ENCODE measurements around the gene RELB.

The RELB gene

GRCh38 chr19:45032421-45032820 lies 31.2 kb downstream of the RELB start:
- no peak overlapping the region for H3K4me3 ChIP-seq (ENCODE audit: low read depth, low read length)
- TF ChIP-seq, protein P1, sequence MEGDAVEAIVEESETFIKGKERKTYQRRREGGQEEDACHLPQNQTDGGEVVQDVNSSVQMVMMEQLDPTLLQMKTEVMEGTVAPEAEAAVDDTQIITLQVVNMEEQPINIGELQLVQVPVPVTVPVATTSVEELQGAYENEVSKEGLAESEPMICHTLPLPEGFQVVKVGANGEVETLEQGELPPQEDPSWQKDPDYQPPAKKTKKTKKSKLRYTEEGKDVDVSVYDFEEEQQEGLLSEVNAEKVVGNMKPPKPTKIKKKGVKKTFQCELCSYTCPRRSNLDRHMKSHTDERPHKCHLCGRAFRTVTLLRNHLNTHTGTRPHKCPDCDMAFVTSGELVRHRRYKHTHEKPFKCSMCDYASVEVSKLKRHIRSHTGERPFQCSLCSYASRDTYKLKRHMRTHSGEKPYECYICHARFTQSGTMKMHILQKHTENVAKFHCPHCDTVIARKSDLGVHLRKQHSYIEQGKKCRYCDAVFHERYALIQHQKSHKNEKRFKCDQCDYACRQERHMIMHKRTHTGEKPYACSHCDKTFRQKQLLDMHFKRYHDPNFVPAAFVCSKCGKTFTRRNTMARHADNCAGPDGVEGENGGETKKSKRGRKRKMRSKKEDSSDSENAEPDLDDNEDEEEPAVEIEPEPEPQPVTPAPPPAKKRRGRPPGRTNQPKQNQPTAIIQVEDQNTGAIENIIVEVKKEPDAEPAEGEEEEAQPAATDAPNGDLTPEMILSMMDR (IDR thresholded peaks at IDR 0.05; ENCODE audit: low read depth, low read length) = no peak
- H3K36me3 ChIP-seq = peaks cover 4% of the 10 kb centered on the region; the same call in 1 of the 2 replicates
- no peaks in the 10 kb centered on the region for H3K27me3 ChIP-seq (ENCODE audit: insufficient read depth, low read depth, severe bottlenecking)
- H3K27ac ChIP-seq = no peak overlapping the region
- peaks cover 4% of the 10 kb centered on the region for H3K9me3 ChIP-seq (ENCODE audit: severe bottlenecking)
- no peak for DNase-seq

GRCh38 chr19:45035755-45036154 lies 34.5 kb downstream of the RELB start:
- H3K4me3 ChIP-seq (ENCODE audit: low read depth, low read length) = no peak overlapping the region
- peaks cover 1% of the 10 kb centered on the region for H3K9me3 ChIP-seq (ENCODE audit: severe bottlenecking)
- H3K36me3 ChIP-seq = peaks cover 17% of the 10 kb centered on the region
- no peak overlapping the region for H3K27ac ChIP-seq
- TF ChIP-seq, protein P1 (IDR thresholded peaks at IDR 0.05; ENCODE audit: low read depth, low read length) = no peak
- DNase-seq = no peak
- H3K27me3 ChIP-seq (ENCODE audit: insufficient read depth, low read depth, severe bottlenecking) = no peaks in the 10 kb centered on the region

GRCh38 chr19:45037393-45038169 lies 36.3 kb downstream of the RELB start:
- Histone ChIP-seq H3K4me3 (ENCODE audit: low read depth, low read length) (no peak overlapping the region), H3K9me3 (ENCODE audit: severe bottlenecking) (no peaks in the 10 kb centered on the region), H3K27ac (no peak overlapping the region), H3K27me3 (ENCODE audit: insufficient read depth, low read depth, severe bottlenecking) (no peaks in the 10 kb centered on the region), H3K36me3 (peaks cover 32% of the 10 kb centered on the region)
- TF ChIP-seq, protein P1 (IDR thresholded peaks at IDR 0.05; ENCODE audit: low read depth, low read length) = no peak
- no peak for DNase-seq

DNA sequence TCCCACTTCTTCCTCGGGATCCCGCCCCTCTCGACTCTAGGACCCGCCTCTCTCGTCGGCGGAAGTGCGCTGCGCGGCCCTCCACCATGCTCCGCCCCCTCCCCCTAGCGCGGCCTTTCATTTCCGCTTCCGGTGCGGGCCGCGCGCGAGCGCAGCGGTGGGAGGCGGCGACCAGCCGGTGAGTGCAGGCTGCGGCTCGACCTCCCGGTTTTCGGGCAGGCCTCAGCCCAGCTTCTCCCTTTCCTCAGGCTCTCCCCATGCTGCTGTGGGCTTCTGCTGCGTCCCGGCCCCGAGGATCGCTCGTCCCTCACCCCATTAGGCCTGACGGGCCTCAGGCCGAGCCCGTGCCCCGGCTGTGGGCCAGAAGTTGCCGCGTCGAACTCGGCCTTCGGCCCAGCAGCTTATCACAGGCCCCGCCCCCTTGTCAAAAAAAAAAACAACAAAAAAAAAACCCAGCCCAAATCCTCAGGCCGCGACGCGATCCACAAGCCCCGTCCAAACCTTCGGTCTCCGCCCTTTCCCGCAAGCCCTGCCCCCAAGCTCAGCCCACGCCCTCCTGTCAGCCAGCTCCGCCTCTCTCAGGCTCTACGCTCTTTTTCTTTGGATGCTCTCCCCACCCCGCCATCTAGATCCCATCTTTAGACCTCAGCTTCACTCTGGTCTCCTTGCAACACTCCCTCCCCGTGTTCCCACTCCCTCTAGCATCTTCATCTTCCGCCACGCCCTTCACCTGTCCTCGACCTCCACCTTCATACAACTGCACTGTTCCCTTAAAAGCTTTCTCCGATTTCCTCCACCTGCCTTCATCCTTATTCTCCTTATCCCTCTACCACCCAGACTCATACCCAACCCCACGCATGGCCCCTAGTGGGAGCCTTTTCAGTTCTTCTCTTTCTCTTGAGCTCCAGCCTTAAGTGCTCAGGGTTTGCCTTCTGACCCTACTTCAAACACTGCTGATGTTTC lies 37.9 kb downstream of the RELB start, which contains the start of gene CLASRP:
Gene CLASRP, plus strand, starts transcription at position 115 of the 963 bp plus-strand sequence. CDS start 1,168 bp downstream, outside the sequence.
- DNase-seq = peak; percentile 90
- peaks cover 46% of the 10 kb centered on the region for H3K36me3 ChIP-seq
- peak within 1 kb of the TSS; percentile 95 for H3K27ac ChIP-seq
- no peaks in the 10 kb centered on the region for H3K9me3 ChIP-seq (ENCODE audit: severe bottlenecking)
- TF ChIP-seq, protein P1 (IDR thresholded peaks at IDR 0.05; ENCODE audit: low read depth, low read length) = no peak
- H3K4me3 ChIP-seq (ENCODE audit: low read depth, low read length) = peak within 1 kb of the TSS; percentile 95
- H3K27me3 ChIP-seq (ENCODE audit: insufficient read depth, low read depth, severe bottlenecking) = no peaks in the 10 kb centered on the region

DNA sequence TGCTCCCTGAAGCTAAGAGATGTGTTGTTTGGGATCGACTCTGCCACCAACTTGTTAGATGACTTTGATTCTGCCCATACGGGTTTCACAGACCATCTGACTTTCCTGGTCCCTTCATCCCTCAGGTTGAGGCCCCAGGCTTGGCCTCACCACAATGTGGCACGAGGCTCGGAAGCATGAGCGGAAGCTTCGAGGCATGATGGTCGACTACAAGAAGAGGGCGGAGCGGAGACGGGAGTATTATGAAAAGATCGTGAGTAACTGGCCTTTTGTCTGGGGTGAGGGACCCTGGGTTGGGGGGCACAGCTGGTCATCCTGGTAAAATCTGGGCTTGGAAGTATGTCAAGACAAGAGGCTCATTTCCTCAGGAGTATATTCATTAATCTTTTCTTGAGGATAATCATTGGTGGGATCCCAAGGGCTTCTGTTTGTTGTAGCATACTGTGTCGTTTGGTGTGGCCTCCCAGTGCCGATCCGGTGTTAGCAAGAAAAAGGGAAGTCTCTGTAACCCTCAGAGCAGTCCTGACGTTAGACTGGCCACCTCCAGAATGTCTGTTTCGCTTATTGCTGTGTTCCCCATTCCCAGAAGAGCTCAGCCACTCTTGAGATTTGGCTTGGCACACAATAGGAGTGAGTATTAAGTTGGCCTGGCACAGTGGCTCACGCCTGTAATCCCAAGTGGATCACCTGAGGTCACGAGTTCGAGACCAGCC lies 39.0 kb downstream of the RELB start:
- peaks cover 56% of the 10 kb centered on the region for H3K36me3 ChIP-seq
- H3K27ac ChIP-seq = no peak overlapping the region
- H3K9me3 ChIP-seq (ENCODE audit: severe bottlenecking) = no peaks in the 10 kb centered on the region
- no peak for DNase-seq
- H3K4me3 ChIP-seq (ENCODE audit: low read depth, low read length) = no peak overlapping the region
- H3K27me3 ChIP-seq (ENCODE audit: insufficient read depth, low read depth, severe bottlenecking) = no peaks in the 10 kb centered on the region
- TF ChIP-seq, protein P1 (IDR thresholded peaks at IDR 0.05; ENCODE audit: low read depth, low read length) = no peak
